AG04450 (cell line): ENCODE measurements around the gene CRYL1. TPM values are rescaled to one million over a fixed set of nuclear protein-coding genes. Genes with fewer than 3 reads are reported as not detected.

Experiments
- CTCF ChIA-PET: fragments of 300-600, 350-600 bp; formaldehyde crosslinking; extraction: SDS; loops from one replicate; lab custom pipeline; 2022; ENCODE audit warnings: antibody characterized with exemption, inconsistent platforms; lab: Charles Lee
- POLR2A ChIA-PET: fragments of 350-600 bp; formaldehyde crosslinking; extraction: SDS; loops from one replicate; lab custom pipeline; 2021; ENCODE audit warnings: antibody characterized with exemption, inconsistent platforms; lab: Yijun Ruan, JAX
- DNase-seq: peaks from one replicate; pipeline ENCODE4 v3.0.0-alpha.2; 2011; ENCODE audit warnings: low read depth, low spot score
- H3K27ac ChIP-seq: one replicate; pipeline ENCODE4 v1.5.1; 2012; ENCODE audit warnings: low read depth, low read length, control low read depth
- H3K27me3 ChIP-seq: one replicate; pipeline ENCODE4 v1.6.0; 2012; ENCODE audit warnings: low read length; ENCODE audit not compliant: control insufficient read depth, insufficient read depth
- H3K4me3 ChIP-seq: 2 replicates; pipeline ENCODE4 v1.5.1; 2011; ENCODE audit warnings: mild to moderate bottlenecking, low read depth, low read length, control low read depth
- H3K9me3 ChIP-seq: 2 replicates; pipeline ENCODE4 v1.5.1; 2012; ENCODE audit warnings: low read length; ENCODE audit not compliant: control insufficient read depth, insufficient read depth
- polyA plus RNA-seq: library from polyadenylated mRNA; depleted of rRNA; stranded (reverse); fragments of >200 nt; gene quantifications from 2 replicates; pipeline ENCODE4 v1.2.3, GENCODE V29; 2011
- TF ChIP-seq, protein P1 (sequence below): IDR thresholded peaks from 2 replicates; pipeline ENCODE4 v1.5.1; 2011; ENCODE audit warnings: low read depth, low read length, control low read depth, inconsistent platforms

Gene CRYL1
- polyA plus RNA-seq, 1 experiment, result 21.6 TPM

- DNase-seq, result peak; percentile 18
- CTCF ChIA-PET, result interaction anchor here (0.9 kb wide), 1 partner anchor 163 kb away, joined by 5 read pairs; no protein-coding TSS in a partner anchor
- H3K4me3 ChIP-seq, result no peak overlapping the region
- H3K9me3 ChIP-seq, result no peaks in the 10 kb centered on the region; the same call in none of the 2 replicates
- peak overlapping the region; percentile 68 for H3K27ac ChIP-seq
- H3K27me3 ChIP-seq, result no peaks in the 10 kb centered on the region
- TF ChIP-seq, protein P1, sequence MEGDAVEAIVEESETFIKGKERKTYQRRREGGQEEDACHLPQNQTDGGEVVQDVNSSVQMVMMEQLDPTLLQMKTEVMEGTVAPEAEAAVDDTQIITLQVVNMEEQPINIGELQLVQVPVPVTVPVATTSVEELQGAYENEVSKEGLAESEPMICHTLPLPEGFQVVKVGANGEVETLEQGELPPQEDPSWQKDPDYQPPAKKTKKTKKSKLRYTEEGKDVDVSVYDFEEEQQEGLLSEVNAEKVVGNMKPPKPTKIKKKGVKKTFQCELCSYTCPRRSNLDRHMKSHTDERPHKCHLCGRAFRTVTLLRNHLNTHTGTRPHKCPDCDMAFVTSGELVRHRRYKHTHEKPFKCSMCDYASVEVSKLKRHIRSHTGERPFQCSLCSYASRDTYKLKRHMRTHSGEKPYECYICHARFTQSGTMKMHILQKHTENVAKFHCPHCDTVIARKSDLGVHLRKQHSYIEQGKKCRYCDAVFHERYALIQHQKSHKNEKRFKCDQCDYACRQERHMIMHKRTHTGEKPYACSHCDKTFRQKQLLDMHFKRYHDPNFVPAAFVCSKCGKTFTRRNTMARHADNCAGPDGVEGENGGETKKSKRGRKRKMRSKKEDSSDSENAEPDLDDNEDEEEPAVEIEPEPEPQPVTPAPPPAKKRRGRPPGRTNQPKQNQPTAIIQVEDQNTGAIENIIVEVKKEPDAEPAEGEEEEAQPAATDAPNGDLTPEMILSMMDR, result no peak
- POLR2A ChIA-PET, result interaction anchor here (0.7 to 1.9 kb wide), 2 partner anchors 44 to 60 kb away, joined by 3 to 5 read pairs; no protein-coding TSS in a partner anchor
These were observed 165.6 kb downstream of the CRYL1 start for GRCh38 chr13:20360041-20360491.

DNA sequence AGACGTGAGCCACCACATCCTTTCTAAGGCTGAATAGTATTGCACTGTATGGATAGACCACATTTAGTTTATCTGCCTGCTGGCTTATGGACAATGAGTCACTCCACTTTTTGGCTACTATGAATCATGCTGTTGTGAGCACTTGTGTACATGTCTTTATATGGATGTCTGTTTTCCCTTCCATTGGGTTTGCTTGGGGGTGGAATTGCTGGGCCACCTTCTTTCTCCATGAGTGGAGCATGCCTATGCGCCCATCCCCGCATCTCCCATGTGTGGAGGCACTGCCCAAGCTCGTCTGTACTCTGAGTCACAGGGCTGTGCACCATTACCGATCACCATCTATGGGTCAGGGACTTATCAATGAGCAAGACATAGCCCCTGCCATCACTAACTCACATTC is 166.3 kb downstream of the CRYL1 start:
- Histone ChIP-seq H3K27ac (peak overlapping the region; percentile 68), H3K4me3 (no peak overlapping the region), H3K9me3 (no peaks in the 10 kb centered on the region; the same call in none of the 2 replicates), H3K27me3 (no peaks in the 10 kb centered on the region)
- POLR2A ChIA-PET, result interaction anchor here (1.9 kb wide), 1 partner anchor 60 kb away, joined by 5 read pairs; no protein-coding TSS in a partner anchor
- DNase-seq, result peak; percentile 92
- TF ChIP-seq, protein P1, result no peak
- CTCF ChIA-PET, result no interaction called here

DNA sequence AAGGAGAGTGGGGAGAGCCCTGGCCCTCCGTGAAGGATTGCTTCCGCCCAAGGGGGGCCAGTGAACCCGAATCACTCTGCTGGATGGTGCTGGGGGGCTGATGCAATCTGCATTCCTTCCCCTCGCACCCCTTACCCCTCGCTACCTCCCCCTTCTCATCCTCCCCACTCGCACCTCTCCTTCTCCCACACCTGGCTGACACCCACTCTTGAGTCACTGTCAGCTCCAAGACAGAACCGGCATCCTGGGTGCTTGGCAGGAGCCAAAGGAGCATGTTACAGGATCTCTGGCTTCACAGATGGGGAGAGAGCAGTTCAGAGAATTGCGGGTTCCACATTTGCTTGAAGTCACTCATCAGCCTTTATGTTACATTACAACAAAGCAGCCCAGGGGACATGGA is 167.6 kb downstream of the CRYL1 start:
- Histone ChIP-seq H3K9me3 (no peaks in the 10 kb centered on the region; the same call in none of the 2 replicates), H3K27ac (no peak overlapping the region), H3K27me3 (no peaks in the 10 kb centered on the region), H3K4me3 (no peak overlapping the region)
- DNase-seq, result no peak
- CTCF ChIA-PET, result no interaction called here
- POLR2A ChIA-PET, result no interaction called here
- TF ChIP-seq, protein P1, result no peak

GRCh38 chr13:20356444-20356843 is 169.2 kb downstream of the CRYL1 start:
- Histone ChIP-seq H3K27me3 (no peaks in the 10 kb centered on the region), H3K9me3 (no peaks in the 10 kb centered on the region; the same call in none of the 2 replicates), H3K4me3 (no peak overlapping the region), H3K27ac (no peak overlapping the region)
- ChIA-PET CTCF (interaction anchor here (0.8 kb wide), 1 partner anchor 160 kb away, joined by 3 read pairs; no protein-coding TSS in a partner anchor), POLR2A (interaction anchor here (1.1 kb wide), 1 partner anchor 63 kb away, joined by 3 read pairs; no protein-coding TSS in a partner anchor)
- TF ChIP-seq, protein P1, result no peak
- DNase-seq, result no peak

DNA sequence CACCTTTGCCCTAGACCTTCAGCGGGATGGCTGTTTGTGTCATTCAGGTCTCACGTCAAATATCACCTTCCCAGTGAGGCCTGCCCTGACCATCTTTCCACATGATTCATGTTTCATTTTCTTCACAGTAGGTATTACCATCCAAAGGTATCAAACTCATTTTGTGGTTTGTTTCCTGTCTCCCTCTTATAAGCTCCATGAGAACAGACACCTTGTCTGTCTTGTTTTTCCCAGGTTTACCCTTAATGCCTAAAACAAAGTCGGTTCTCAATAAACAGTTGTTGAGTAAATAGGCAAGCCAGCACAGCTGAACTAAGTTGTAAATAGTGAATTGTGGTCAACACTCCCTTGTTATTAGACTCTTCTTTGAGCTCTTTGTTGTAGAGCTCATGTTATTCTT is 170.9 kb downstream of the CRYL1 start:
- POLR2A ChIA-PET, result no interaction called here
- TF ChIP-seq, protein P1, result no peak

More for the DNA sequence above, 170.9 kb downstream of the CRYL1 start:
- no peak overlapping the region for H3K4me3 ChIP-seq
- CTCF ChIA-PET, result interaction anchor here (0.6 to 1.1 kb wide), 2 partner anchors 66 to 124 kb away, joined by 5 read pairs; no protein-coding TSS in a partner anchor
- no peak for DNase-seq
- no peaks in the 10 kb centered on the region; the same call in none of the 2 replicates for H3K9me3 ChIP-seq
- no peak overlapping the region for H3K27ac ChIP-seq
- H3K27me3 ChIP-seq, result no peaks in the 10 kb centered on the region
